SH-SY5Y (cell line): ENCODE data around the gene PSTK.

Experiments used
- GATA2 ChIP-seq: IDR thresholded peaks from 2 replicates; pipeline ENCODE4 v1.6.1; 2011; ENCODE audit warnings: mild to moderate bottlenecking, low read depth, low read length
- GATA3 ChIP-seq: IDR thresholded peaks from 2 replicates; pipeline ENCODE4 v1.6.1; 2011; ENCODE audit warnings: low read depth, mild to moderate bottlenecking, low read length, moderate library complexity

The PSTK gene

DNA sequence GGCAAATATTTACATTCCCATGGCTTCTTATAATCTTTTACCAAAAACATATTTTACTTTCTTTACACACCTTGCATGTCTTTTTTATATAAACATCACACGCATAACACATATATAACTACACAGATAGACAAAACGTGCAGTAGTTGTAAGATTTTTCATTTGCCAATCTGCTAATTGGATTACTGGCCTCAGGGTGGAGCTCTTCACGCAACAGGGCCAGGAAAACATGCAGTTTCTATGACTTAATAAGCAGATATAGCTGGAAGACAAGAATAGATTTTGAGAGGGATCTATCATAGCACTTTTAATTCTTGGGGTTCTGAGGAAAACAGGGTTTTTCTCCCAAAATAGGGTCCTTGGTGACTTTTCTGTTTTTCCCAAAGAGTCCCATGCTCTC, 41.3 kb downstream of the PSTK start:
- TF ChIP-seq GATA2 (no peak), GATA3 (no peak)

DNA sequence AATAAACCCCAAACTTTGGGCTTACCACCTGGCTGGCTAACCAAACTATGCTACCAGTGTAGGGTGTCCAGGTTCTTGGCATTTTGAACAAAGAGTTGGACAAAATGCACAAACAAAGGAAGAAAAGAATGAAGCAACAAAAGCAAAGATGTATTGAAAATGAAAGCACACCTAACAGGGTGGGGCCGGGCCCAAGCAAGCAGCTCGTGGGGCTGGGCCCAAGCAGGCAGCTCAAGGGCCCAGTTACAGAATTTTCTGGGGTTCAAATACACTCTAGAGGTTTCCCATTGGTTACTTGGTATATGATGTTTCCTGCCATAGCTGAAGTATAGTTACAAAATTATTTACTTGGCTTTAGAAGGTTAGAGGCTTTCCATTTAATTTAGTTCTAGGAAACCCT, 44.3 kb downstream of the PSTK start:
- TF ChIP-seq GATA2 (no peak), GATA3 (no peak)

DNA sequence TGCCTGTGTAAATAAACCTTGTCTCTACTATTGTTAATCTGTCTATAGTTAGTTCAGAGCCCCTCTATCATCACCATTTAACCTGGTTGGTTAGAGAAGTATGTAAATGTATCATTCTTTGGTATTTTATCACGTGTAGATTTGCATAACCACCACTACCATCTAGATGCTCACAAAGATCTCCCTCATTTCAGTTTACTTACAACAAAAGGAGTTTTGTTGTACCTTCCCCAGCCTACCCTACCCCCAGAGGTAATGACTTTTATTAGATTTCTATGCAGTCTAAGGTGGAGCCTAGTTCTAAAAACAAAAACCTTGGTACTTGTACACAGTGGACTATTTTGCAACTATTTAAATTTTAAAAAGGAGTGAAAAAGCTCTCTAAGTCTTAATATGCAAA, 46.1 kb downstream of the PSTK start:
- TF ChIP-seq GATA3 (no peak), GATA2 (no peak)

- TF ChIP-seq GATA3 (no peak), GATA2 (no peak)
These were observed 47.7 kb downstream of the PSTK start for GRCh38 chr10:123027861-123028260.

GRCh38 chr10:123031124-123031523, 50.9 kb downstream of the PSTK start:
- TF ChIP-seq GATA3 (no peak), GATA2 (no peak)

DNA sequence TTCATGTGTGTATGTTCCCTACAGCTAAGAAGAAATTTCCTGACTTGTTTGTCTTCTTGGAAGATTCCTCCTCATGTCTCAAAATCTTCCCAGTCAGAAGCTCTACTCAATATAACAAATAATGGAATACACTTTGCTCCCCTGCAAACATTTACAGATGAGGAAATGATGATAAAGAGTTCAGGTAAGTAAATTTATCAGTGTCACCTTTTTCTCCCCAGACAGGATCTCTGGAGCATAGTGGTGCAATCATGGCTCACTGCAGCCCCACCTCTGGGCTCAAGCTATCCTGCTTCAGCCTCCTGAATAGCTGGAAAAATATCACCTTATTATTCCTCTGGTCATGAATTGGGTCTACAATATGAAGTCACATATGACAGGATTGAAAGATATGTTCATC, 54.1 kb downstream of the PSTK start:
- TF ChIP-seq GATA2 (no peak), GATA3 (no peak)

- TF ChIP-seq GATA3: no peak
- TF ChIP-seq GATA2: no peak
These were observed 55.4 kb downstream of the PSTK start for GRCh38 chr10:123035467-123036086.

- no peak for TF ChIP-seq GATA3
- TF ChIP-seq GATA2: no peak
These were observed 58.8 kb downstream of the PSTK start for GRCh38 chr10:123038782-123039631.

DNA sequence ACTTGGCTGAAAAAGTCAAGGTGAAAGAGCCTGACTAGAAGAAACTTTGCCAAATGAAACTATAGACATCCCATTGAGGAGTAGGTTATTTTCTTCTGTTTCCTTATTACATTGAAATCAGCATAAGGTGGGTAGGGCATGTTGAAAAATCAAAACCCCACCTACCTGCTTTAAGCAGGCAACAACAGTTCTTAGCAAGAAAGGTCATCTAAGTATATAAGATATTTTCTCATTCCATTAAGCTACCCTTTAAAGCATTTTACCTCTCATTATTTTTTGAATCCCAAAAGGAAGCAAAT, 59.4 kb downstream of the PSTK start:
- no peak for TF ChIP-seq GATA2
- TF ChIP-seq GATA3: no peak
